GM12873 (cell line): ENCODE results near the gene FURIN.

Experiments used
- CTCF ChIP-seq: IDR thresholded peaks from 2 replicates; pipeline ENCODE4 v1.5.1; 2012; ENCODE audit warnings: low read depth, mild to moderate bottlenecking, moderate library complexity, low read length, control low read depth; ENCODE audit not compliant: insufficient read depth; ENCODE audit errors: missing control alignments

The FURIN gene

GRCh38 chr15:90905306-90906180 is 37.2 kb downstream of the FURIN start:
- no peak for TF ChIP-seq CTCF

DNA sequence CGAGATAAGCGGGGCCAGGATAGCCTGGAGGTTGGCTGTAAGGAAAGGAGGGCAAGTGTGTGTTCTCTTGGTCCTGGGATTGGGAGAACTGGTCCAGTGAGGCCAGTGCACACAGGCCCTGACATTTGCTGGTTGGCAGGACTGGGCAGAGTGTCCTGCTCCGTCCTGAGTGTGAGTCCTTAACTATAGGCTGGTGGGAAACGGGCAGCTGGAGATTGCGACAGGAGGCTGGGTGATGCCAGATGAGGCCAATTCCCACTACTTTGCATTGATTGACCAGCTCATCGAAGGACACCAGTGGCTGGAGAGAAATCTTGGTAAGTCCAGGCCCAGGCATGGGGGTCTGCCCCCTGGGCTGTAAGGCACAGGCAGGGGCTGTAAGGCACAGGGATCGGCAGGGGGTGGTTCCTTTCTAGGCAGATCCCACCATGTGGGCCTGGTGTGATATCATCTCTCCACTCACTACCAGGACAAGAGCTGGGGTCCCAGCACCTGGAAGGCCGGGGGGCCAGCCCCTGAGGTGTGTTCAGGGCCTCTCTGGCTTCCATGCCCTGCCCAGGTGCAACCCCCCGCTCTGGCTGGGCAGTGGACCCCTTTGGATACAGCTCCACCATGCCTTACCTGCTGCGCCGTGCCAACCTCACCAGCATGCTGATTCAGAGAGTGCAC is 37.9 kb downstream of the FURIN start:
- no peak for TF ChIP-seq CTCF

DNA sequence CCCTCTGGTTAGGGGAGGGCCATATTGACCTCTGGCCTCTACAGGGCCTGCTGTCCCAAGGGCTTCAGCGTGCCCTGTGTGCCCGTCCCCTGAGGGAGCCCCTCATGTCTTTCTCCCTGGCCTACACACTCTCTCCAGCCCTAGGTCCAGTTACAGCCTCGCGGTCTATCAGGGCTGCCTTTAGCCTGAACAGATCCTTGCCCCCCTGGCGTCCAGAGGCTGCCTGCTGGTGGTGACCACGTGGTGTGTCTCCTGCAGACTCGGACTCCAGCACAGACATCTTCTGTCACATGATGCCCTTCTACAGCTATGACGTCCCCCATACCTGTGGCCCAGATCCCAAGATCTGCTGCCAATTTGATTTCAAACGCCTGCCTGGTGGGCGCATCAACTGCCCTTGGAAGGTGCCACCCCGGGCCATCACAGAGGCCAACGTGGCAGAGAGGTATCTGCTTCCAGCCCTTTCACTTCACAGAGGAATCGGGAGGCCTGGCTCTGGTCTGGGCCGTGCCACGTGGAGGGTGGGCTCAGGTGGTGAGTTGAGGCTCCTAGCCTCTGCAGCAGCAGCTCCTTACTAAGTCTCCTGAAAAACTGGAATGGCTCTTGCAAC is 38.8 kb downstream of the FURIN start:
- no peak for TF ChIP-seq CTCF

- TF ChIP-seq CTCF: no peak
Observed at GRCh38 chr15:90907838-90908507, 39.6 kb downstream of the FURIN start.

GRCh38 chr15:90909976-90910375 is 41.6 kb downstream of the FURIN start:
- TF ChIP-seq CTCF: no peak

DNA sequence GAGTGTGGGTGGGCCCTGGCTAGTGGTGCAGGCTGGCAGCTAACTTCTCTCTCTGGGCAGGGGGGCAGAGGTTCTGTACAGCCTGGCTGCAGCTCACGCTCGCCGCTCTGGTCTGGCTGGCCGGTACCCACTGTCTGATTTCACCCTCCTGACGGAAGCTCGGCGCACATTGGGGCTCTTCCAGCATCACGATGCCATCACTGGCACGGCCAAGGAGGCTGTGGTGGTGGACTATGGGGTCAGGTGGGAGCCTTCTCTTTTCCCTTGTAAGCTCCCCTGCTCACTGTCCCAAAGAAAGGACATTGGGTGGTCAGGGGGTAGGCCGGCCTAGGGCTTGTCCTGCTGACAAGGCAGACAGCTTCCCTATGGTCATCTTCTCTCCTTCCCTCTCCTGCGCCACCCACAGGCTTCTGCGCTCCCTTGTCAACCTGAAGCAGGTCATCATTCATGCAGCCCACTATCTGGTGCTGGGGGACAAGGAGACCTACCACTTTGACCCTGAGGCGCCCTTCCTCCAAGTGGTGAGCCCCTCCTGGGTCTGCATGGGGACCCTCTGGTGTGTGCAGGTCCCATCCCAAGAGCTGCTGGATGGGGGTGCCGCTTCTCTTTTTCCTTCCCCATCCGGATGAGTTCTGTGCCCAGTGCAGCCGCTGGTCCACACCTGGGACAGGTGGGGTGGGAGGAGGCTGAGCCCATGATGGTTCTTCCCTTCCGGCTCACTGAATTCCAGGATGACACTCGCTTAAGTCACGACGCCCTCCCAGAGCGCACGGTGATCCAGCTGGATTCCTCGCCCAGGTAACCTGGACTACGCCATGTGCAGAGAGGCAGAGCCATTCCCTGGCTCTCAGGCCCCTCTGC is 42.3 kb downstream of the FURIN start:
- TF ChIP-seq CTCF: no peak
